SKM-1 (cell line): ENCODE data around the gene ZNF219.

Source experiments
- DNase-seq: peaks from one replicate; lab custom pipeline; 2025; ENCODE audit not compliant: unreplicated experiment; lab: John Stamatoyannopoulos, UW

Gene ZNF219

DNA sequence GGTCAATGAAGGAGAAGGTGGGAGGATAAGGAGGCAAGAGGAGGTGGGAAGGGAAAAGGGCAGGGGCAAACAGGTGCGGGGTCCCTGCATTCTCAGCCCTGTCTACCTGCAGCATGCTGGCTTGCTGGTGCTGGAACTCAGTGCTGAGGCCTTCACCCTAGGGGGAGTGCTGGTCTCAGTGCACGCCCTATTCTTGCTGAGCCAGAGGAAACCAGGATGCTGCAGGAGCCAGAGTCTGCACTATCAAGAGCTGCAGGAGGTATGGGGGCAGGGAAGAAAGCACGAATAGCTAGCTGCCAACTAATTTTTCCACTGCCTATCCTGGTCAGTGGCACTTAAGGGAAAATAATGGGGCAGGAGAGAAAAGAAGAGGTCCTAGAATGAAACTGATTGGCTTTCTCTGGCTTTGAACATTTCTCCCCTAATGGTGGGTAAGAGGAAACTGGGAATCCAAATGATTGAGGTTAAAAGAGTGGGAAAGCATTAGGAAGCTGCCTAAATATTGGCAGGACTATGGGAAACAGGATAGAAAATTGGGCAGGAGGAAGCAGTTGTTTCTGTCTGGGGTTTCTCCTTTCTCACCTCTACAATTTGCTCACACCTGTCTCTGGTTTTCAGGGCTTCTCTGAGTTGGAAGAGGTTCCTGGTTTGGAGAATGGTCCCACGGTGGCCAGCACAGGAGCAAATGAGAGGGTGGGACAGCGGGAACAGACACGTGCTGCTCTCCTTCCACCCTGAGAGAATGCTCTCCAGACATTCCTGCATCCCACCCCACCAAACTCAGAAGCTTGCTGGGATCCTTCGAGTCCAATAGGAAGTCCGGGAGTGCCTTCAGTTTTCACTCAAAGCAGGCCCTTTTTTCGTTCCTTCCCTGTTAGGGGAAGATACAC, 4.3 kb upstream of the ZNF219 start:
- no peak for DNase-seq

DNA sequence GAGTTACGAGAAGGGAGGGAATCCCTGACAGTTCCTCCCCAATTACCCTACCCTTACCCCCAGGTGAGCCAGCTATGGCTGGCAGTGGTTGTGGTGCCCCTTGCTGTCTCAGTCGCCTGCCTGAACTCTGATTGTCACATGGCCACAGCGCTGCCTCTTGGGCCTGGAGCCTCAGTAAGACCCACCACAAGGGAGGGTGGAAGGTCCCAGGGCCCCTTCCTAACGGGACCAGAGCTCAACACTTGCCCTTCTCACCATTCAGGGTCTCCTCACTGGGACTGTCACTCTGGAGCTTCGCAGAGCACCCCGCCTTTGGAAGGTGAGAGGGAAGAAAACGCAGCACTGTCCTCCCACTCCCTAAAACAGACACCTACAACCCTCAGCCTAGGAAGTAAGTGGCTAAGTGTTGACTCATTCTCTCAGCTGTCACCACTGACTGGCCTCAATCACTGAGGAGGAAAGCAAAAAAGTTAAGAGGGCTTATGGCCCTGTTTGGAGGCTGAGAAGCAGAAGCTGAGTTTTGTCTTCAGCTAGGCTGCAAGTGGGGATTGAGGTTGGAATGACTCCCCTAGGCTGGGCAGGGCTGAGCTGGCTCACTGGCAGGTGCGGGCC, 3.5 kb upstream of the ZNF219 start:
- no peak for DNase-seq

- DNase-seq, result no peak
These were observed 2.5 kb upstream of the ZNF219 start, which contains the start of gene TMEM253 for GRCh38 chr14:21100931-21101330. Gene TMEM253 (plus strand): TSS chr14:21101066. CDS start chr14:21101344, 278 bp downstream.

GRCh38 chr14:21099596-21099985, 1.1 kb upstream of the ZNF219 start:
- DNase-seq, result no peak

- no peak for DNase-seq
These were observed 589 bp upstream of the ZNF219 start for GRCh38 chr14:21098892-21099595.

DNA sequence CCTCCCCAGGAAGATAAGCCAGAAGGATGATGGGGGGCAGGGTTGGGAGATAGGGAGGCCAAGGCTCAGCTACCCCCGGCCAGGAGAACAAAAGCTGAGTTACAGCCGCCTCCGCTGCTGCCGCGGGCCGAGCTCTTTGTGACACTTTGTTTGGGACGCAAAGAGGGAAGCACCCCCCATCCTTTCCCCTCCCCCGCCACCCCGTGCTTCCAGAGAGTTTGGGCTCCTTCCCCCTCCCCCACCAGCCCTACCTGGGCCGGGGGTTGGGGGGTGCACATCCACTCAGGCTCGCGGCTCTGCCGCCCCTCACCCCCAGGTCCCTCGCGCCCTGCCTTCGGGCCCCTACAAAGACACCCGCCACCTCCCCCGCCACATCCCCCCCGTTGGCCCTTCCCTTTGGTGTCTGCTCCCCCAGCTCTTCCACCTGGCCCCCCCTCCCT, 799 bp downstream of the ZNF219 start:
- DNase-seq, result no peak

DNA sequence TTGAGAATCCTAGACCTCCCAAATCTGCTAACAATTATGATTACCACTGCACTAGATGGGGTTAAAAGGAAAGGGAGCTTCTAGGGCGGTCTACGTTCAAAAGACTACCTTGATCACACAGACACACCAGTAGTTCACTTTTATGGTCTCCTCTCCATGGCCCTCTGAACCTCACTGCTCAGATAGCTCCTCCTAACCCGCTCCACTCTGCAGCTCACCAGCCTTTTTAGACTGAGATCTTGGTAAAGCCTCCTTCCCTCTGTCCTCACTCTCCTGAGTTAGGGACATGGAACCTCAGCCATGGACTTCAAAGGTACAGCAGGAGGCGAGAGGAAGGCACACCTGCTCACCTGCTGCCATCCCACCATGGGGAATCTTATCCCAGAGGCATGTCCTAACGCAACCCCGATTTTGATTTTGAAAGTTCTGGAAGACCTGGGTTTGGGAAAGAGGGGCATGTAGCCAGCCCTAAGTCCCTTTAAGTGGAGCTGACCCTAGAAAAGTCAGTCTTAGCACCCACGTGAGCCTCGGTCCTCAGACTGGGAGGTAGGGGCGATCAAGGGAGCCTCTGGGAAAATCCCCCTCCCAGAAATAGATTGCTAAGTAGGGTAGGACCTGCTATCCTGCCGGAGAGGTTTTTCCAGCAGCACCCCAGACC, 1.3 kb downstream of the ZNF219 start:
- DNase-seq, result no peak

GRCh38 chr14:21096438-21096837, 2.0 kb downstream of the ZNF219 start:
- DNase-seq, result no peak

DNA sequence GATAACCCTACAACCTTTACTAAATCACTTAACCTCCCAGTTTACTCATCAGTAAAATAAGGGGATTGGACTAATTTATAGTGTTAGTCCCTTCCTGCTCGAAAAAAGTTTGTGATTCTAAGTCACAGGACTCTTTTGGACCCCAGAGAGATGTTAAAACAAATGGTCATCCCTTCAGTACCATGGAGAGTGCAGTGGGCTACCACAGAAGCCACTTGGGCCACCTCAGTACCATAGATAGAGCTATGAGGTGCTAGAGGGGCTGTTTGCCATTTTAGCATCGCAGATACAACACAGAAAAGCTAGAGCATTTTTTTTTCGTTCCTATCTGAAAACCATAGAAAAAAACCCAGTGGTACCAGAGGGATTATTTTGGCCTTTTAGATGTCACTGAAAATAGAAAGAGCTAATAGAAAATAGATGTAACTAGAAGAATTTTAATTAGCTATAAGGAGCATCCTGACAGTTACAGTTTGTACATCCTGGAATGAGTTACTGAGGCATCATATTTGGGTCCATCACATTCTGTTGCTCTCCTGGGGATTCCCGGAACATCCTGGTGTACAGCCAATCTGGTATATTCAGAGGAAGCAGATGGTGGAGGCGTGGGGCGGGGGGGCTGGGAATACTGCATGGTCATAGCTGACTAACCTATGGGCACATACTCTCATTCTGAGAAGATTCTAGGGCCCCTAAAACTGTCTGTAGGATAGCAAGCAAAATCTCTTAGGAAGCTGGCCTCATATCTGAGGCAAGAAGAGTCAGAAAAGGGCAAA, 2.8 kb downstream of the ZNF219 start:
- no peak for DNase-seq

- no peak for DNase-seq
These were observed 4.4 kb downstream of the ZNF219 start for GRCh38 chr14:21093769-21094681.

GRCh38 chr14:21093018-21093417, 5.4 kb downstream of the ZNF219 start:
- DNase-seq, result no peak

DNA sequence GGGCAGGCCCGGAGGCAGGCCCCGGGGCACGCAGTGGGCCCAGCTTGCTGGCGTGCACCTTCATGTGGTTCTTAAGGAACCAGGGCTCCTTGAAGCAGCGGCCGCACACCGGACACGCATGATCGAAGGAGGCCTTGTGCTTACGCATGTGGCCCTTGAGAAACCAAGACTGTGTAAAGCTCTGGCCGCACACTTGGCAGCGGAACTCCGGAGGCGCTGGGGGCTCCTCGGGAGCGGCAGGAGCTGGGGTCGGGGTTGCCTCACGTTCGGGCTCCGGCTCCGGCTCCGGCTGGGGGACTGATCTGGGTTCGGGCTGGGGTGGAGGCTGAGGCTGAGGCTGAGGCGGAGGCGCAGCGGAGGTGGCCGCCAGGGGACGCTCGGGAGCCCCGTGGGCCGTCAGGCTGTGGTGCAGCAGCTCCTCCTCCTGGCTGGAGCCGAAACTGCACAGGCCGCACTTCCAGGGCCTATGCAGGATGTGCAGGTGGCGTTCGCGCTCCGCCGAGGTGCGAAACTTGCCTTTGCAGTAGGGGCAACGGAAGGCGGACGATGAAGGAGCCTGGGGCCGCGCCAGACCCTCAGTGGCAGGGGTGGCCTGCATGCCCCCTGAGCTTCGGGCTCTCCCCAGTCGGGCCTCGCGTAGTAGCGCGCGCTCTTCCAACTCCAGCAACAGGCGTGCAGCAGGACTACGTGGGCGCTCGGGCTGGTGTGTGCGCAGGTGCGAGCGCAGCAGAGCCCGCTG, 6.0 kb downstream of the ZNF219 start:
- peak; percentile 11 for DNase-seq

GRCh38 chr14:21091821-21092272, 6.6 kb downstream of the ZNF219 start:
- no peak for DNase-seq

GRCh38 chr14:21090940-21091663, 7.4 kb downstream of the ZNF219 start:
- DNase-seq, result no peak

- DNase-seq, result no peak
These were observed 8.1 kb downstream of the ZNF219 start for GRCh38 chr14:21090194-21090939.

DNA sequence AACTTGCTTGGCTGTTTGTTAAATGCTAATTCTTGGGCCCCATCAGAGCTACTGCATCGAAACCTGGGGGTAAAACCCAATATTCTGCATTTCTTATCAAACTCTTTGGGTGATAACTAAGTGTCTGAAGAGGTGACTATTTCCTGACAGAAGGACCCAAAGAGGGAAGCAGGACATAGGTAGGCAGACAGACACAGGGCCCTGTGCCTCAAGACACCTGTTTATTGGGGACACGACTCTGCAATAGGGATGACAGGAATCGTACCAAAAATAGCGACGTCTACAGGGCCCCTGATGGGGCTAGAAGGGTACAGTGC, 8.6 kb downstream of the ZNF219 start:
- DNase-seq, result no peak

GRCh38 chr14:21089271-21089670, 9.2 kb downstream of the ZNF219 start:
- DNase-seq, result no peak
